Ascending aorta (tissue), 2 donors: Measurements from ENCODE around the gene HBD. TPM values are rescaled to one million over a fixed set of nuclear protein-coding genes. Genes with fewer than 3 reads are reported as not detected.

Experiments used
- DNase-seq, 2 donors: peaks; one replicate each; pipeline ENCODE4 v3.0.0-alpha.2; 2019; ENCODE audit warnings: low spot score in 2 of 2
- H3K27ac ChIP-seq, 2 donors: fragments of 200-600 bp; sonication (generic); one replicate each; pipeline ENCODE4 v1.5.1; 2016 to 2017; ENCODE audit warnings: mild to moderate bottlenecking in 1 of 2
- H3K27me3 ChIP-seq: fragments of 200-600 bp; sonication (generic); one replicate; pipeline ENCODE4 v1.5.1; 2017
- H3K36me3 ChIP-seq, 2 donors: fragments of 200-600 bp; sonication (generic); one replicate each; pipeline ENCODE4 v1.5.1; 2016
- H3K4me1 ChIP-seq, 2 donors: fragments of 200-600 bp; sonication (generic); one replicate each; pipeline ENCODE4 v1.5.1; 2016 to 2017; ENCODE audit warnings: mild to moderate bottlenecking in 1 of 2
- H3K4me3 ChIP-seq, 2 donors: fragments of 200-600 bp; sonication (generic); one replicate each; pipeline ENCODE4 v1.5.1; 2016 to 2017; ENCODE audit warnings: mild to moderate bottlenecking in 1 of 2
- H3K9me3 ChIP-seq, 2 donors: fragments of 200-600 bp; sonication (generic); one replicate each; pipeline ENCODE4 v1.5.1; 2016
- intact Hi-C: fragments of 100-400 bp; cut with DNase I; formaldehyde crosslinking; loops from one replicate; pipeline ENCODE4 v1.15.1; 2023
- total RNA-seq: library from RNA; depleted of rRNA; stranded (reverse); fragments of >200 nt; gene quantifications from one replicate; pipeline ENCODE4 v1.1.0, GENCODE V29; 2016
- TF ChIP-seq, protein P1 (sequence below), 3 experiments: fragments of 200-600 bp in 2 of 3; fragments of 450-650 bp in 1 of 3; sonication (generic) in 2 of 3; IDR thresholded peaks; one replicate each; pipeline ENCODE4 v1.5.1; 2016 to 2019; ENCODE audit warnings: antibody characterized with exemption in 3 of 3, mild to moderate bottlenecking in 1 of 3, moderate library complexity in 1 of 3

Gene HBD
- total RNA-seq, 1 donor from 2014 or later: not detected

DNA sequence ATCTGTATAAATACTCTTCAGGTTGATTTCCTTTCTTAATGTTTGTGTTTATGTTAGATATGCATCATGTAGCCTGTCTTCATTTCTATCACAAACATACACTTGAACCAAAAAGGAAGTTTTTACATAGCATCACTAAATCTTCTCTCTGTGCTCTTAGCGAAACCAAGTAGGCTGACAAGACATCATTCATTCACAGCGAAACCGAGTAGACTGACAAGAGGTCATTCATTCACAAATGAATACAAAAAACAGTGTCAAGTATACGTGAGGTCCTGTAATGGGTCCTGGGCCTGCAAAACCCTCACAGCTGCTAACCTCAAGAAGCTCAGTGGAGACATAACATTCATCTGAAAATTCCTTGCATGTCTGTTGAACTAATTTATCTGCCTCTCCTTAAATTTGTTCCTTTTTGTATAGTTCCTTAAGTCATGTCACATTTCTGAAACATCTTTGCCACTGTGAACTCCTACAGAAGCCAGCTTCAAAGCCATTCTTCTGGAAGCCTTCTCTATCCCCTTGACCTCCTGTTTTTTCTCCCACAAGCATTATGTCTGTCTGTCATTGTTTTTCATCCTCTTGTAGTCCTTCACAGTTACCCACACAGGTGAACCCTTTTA, 45.3 kb upstream of the HBD start:
- H3K27ac ChIP-seq: no peak overlapping the region
- no peaks in the 10 kb centered on the region for H3K27me3 ChIP-seq
- intact Hi-C loops: no loop called here
- no peak overlapping the region for H3K4me3 ChIP-seq
- H3K4me1 ChIP-seq: no peaks in the 10 kb centered on the region
- TF ChIP-seq, protein P1, sequence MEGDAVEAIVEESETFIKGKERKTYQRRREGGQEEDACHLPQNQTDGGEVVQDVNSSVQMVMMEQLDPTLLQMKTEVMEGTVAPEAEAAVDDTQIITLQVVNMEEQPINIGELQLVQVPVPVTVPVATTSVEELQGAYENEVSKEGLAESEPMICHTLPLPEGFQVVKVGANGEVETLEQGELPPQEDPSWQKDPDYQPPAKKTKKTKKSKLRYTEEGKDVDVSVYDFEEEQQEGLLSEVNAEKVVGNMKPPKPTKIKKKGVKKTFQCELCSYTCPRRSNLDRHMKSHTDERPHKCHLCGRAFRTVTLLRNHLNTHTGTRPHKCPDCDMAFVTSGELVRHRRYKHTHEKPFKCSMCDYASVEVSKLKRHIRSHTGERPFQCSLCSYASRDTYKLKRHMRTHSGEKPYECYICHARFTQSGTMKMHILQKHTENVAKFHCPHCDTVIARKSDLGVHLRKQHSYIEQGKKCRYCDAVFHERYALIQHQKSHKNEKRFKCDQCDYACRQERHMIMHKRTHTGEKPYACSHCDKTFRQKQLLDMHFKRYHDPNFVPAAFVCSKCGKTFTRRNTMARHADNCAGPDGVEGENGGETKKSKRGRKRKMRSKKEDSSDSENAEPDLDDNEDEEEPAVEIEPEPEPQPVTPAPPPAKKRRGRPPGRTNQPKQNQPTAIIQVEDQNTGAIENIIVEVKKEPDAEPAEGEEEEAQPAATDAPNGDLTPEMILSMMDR (IDR thresholded peaks at IDR 0.05): no peak
- no peak for DNase-seq
- no peaks in the 10 kb centered on the region for H3K9me3 ChIP-seq
- H3K36me3 ChIP-seq: no peaks in the 10 kb centered on the region

DNA sequence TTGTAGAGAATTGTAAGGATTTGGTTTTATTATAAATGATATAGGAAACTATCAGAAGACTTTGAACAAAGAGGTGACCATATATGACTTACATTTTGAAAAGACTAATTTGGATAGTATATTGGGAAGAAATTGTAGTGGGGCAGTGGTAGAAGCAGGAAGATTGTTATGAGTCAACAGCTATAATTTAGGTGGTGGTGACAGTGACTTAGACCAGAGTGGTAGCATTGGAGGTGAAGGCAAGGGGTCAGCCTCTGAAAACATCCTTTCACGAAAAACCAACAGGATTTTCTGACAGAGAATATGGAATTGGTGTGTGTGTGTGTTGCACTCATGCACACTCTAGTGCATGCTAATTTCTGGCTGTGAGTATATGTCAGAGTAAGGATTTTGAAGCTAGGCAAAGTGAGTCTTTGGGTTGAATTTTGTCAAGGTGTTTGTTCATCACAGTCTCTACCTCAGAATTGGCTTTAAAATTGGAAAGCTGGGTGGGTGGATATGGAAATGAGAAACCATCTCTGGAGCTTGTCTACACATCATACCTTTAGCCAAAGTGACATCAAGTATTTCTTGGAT, 43.6 kb upstream of the HBD start:
- Histone ChIP-seq H3K9me3 (no peaks in the 10 kb centered on the region), H3K27me3 (no peaks in the 10 kb centered on the region), H3K4me3 (no peak overlapping the region), H3K27ac (no peak overlapping the region), H3K4me1 (no peaks in the 10 kb centered on the region), H3K36me3 (no peaks in the 10 kb centered on the region)
- intact Hi-C loops: no loop called here
- TF ChIP-seq, protein P1 (IDR thresholded peaks at IDR 0.05): no peak
- DNase-seq: no peak

DNA sequence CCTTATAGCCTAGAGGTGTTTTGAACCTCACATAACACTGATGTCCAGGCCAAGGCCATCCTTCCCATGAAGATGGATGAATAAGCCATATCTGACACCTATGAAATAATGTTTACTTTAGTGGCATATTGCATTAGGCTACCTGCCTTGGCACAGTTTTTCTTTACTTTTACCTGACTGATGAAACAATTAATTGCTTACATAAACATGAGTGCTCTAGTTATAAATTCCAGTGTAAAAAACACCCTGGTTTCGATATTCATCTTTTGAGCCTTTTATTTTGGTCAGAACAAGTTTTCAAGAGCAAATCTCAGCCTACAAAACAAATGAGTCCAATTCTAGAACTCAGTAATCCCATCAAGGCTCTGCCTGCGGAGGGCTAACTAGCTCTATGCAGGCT, 42.4 kb upstream of the HBD start:
- TF ChIP-seq, protein P1 (IDR thresholded peaks at IDR 0.05): no peak
- Histone ChIP-seq H3K36me3 (no peaks in the 10 kb centered on the region), H3K4me1 (no peaks in the 10 kb centered on the region), H3K9me3 (no peaks in the 10 kb centered on the region), H3K27me3 (no peaks in the 10 kb centered on the region), H3K4me3 (no peak overlapping the region), H3K27ac (no peak overlapping the region)
- DNase-seq: no peak
- intact Hi-C loops: no loop called here

DNA sequence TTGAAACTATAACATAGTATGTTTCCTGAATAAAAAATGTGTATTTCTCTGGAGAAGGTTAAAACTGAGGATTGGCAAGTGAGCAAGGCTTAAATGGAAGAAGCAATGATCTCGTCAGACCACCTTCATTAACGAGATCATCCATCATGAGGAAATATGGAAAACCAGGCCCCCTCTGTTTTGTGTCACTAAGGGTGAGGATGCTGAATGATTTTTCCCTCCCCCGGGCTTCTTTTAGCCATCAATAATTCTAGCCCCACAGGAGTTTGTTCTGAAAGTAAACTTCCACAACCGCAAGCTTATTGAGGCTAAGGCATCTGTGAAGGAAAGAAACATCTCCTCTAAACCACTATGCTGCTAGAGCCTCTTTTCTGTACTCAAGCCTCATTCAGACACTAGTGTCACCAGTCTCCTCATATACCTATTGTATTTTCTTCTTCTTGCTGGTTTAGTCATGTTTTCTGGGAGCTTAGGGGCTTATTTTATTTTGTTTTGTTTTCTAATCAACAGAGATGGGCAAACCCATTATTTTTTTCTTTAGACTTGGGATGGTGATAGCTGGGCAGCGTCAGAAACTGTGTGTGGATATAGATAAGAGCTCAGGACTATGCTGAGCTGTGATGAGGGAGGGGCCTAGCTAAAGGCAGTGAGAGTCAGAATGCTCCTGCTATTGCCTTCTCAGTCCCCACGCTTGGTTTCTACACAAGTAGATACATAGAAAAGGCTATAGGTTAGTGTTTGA, 41.3 kb upstream of the HBD start:
- H3K4me3 ChIP-seq: no peak overlapping the region
- intact Hi-C loops: no loop called here
- no peaks in the 10 kb centered on the region for H3K27me3 ChIP-seq
- H3K27ac ChIP-seq: no peak overlapping the region
- H3K36me3 ChIP-seq: no peaks in the 10 kb centered on the region
- no peak for DNase-seq
- TF ChIP-seq, protein P1 (IDR thresholded peaks at IDR 0.05): no peak
- no peaks in the 10 kb centered on the region for H3K4me1 ChIP-seq
- no peaks in the 10 kb centered on the region for H3K9me3 ChIP-seq

DNA sequence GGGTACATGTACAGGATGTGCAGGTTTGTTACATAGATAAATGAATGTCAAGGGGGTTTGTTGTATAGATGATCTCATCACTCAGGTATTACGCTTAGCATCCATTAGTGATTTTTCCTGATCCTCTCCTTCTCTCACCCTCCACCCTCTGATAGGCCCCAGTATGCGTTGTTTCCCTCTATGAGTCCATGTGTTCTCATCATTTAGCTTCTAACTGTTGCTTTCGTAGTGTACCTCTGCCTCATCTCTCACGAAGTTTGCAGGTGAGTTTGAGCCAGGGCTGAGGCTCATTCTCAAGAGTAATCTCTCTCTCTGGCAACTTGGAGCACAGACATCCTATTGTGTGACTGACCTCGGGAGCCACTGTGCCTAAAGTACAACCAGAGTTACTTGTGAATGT, 40.1 kb upstream of the HBD start:
- no peak for DNase-seq
- Histone ChIP-seq H3K27ac (no peak overlapping the region), H3K27me3 (no peaks in the 10 kb centered on the region), H3K4me1 (no peaks in the 10 kb centered on the region), H3K9me3 (no peaks in the 10 kb centered on the region), H3K4me3 (no peak overlapping the region), H3K36me3 (no peaks in the 10 kb centered on the region)
- intact Hi-C loops: no loop called here
- TF ChIP-seq, protein P1 (IDR thresholded peaks at IDR 0.05): no peak
